EL (cell line): Measurements from ENCODE around the gene CEP350.

Experiments
- DNase-seq: peaks from one replicate; pipeline ENCODE4 v3.0.0-alpha.2; 2016

Gene CEP350

GRCh38 chr1:180070286-180070685, 115.7 kb downstream of the CEP350 start:
- no peak for DNase-seq

DNA sequence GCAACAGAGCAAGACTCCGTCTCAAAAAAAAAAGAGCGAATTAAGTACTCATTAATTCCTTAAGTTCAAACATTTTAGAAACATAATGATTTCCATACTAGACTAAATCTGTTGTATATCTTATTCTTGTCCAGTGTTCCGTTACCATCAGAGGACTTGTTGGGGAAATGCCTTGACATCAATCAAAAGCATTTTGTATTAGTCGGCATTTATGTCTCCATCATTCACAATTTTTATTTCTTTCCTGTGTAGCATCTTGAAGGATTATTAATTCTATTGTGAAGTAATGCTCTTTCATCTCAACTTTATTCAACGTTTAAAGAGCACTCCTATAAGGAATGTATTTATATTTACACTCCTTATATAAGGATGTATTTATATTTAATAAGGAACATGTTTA, 117.1 kb downstream of the CEP350 start:
- no peak for DNase-seq

DNA sequence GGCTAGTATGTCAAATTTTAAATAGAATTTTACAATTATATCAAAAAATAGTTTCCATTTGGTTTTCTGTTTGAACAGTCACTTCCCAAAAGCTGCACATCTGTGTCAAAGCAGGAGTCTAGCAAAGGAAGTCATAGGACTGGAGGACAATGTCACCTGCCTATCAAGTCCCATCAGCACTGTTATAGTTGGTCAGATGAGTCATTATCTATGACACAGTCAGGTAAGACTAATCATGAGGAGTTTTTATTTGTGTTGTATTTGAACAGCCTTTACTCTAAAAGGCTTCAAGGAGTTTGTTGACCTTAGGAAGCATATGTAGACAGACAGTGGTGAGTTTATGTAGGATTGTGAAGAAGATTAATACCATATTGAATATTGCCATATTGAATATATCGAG, 125.8 kb downstream of the CEP350 start:
- no peak for DNase-seq

DNA sequence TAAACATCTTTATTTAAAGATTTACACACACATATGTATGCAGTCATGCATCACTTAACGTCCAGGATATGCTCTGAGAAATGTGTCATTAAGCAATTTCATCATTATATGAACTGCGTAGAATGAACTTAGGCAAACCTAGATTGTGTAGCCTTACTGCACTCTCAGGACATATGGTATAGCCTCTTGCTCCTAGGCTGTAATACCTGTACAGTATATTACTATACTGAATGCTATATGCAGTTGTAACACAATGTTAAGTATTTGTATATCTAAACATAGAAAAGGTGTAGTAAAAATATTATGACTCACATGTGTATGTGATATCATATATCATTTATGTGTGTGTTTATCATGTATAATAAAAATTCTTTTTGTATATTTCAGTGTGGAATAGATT, 126.9 kb downstream of the CEP350 start:
- no peak for DNase-seq

DNA sequence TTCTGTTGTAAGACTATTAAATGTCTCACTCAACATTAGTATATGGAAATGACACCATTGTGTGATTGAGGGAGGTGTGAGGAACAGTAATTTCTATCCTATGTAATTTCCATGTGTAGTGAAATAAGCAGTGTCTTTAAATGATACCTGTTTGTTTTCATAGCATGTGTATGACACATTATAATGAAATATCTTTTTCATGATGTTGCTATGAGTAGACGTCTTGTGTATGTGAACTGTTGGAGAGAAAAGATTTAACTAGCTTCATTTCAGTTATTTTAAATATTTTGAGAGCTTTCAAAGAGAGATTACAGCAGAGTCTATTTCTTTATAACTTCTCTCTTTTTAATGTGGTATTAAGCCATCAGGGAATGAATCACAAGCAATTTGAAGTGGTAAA, 128.6 kb downstream of the CEP350 start:
- peak; percentile 6 for DNase-seq

DNA sequence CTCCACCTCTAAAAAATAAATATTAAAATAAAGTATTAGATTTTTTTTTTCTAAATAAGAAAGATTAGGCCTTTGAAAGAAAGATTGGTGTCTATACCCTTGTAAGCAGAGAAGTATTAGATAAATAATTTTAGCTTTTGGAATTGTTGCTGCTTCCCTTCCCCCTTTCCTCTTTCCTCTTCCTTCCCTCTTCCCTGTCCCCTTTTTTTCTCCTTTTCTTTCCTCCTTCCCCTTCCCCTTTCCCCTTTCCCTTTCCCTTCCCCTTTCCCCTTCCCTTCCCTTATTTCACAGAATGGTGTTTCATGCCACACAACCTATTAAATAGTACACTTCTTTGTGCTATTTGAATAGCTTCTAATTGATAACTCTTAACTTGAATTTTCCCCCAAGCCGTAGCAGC, 130.3 kb downstream of the CEP350 start:
- DNase-seq: no peak

GRCh38 chr1:180085331-180085730, 130.7 kb downstream of the CEP350 start:
- no peak for DNase-seq

DNA sequence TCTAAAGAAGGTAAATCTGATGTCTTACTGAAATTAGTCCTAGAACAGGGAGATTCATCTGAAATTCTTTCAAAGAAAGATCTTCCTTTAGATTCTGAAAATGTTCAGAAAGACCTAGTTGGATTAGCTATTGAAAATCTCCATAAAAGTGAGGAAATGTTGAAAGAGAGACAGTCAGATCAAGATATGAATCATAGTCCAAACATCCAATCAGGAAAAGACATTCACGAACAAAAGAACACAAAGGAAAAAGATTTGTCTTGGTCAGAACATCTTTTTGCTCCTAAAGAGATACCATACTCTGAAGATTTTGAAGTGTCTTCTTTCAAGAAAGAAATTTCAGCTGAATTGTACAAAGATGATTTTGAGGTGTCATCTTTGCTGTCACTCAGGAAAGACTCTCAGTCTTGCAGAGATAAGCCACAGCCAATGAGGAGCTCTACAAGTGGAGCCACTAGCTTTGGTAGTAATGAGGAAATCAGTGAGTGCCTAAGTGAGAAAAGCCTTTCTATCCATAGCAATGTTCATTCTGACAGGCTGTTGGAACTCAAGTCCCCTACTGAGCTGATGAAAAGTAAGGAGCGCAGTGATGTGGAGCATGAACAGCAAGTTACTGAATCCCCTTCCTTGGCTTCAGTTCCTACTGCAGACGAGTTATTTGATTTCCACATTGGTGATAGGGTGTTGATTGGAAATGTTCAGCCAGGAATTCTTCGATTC, 138.5 kb downstream of the CEP350 start:
- DNase-seq: no peak

GRCh38 chr1:180094705-180095295, 140.2 kb downstream of the CEP350 start:
- no peak for DNase-seq

DNA sequence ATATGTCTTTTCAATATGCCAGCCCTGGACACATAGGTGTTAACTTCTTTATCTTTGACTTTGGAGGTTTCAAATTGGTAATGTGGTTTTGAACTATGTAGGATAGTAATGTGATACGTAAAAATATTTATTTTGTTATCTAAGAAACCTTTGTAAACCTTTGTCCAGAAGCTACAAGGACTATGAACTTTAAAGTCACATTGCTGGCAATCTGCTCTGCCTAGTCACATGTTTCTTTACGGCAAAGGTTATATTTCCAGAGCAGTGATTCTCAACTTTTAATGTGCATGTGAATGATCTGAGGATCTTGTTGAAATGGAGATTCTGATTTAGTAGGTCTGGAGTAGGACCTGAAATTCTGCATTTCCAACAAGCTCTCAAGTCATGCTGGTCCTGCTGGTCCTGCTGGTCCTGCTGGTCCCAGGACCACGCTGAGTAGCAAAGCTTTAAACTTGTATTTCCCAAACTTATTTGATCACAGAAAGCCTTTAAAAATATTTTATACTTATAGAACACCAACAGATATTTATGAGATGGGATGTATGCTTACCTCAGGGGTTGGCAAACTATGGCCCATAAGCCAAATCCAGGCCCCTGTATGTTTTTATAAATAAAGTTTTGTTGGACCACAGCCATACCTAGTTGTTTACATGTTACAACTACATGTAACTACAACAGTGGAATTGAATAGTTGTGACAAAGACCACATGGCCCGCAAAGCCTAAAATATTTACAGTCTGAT, 142.1 kb downstream of the CEP350 start:
- DNase-seq: no peak

DNA sequence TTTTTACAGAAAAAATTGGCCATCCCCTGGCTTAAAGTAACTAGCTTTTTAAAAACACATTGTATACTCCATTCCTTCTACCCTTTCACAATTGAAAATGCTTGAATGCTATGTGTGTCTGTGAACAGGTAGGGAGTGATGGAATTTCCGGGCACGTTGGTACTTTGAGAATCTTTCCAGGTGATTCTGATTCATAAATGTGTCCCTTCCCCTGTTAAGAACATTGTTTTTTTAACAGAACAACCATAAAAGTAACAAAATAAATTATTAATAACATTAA, 142.7 kb downstream of the CEP350 start:
- no peak for DNase-seq

DNA sequence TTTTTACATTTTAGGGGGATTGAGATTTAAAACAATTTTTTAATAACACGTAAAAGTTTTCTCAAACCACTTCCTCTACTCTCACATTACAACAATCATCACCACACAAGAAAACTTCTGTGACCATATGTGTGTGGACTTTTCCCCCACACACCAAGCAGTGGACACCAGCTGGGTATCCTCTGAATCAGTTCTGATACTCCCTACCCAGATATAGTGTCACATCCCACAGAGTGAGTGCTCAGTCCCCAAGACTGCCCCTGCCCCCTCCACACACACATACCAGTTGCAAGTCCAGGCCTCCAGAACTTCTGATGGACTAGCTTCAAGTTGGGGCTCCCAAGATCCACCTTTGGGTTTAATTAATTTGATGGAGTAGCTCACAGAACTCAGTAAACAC, 146.8 kb downstream of the CEP350 start:
- DNase-seq: no peak

- no peak for DNase-seq
Measured at GRCh38 chr1:180103819-180104218, 149.2 kb downstream of the CEP350 start.

- DNase-seq: no peak
Measured at GRCh38 chr1:180112091-180112490, 157.5 kb downstream of the CEP350 start.

- DNase-seq: no peak
Measured at GRCh38 chr1:180112984-180113647, 158.5 kb downstream of the CEP350 start.

- no peak for DNase-seq
Measured at GRCh38 chr1:180114396-180114945, 159.9 kb downstream of the CEP350 start.

GRCh38 chr1:180116964-180117763, 162.6 kb downstream of the CEP350 start:
- DNase-seq: no peak

DNA sequence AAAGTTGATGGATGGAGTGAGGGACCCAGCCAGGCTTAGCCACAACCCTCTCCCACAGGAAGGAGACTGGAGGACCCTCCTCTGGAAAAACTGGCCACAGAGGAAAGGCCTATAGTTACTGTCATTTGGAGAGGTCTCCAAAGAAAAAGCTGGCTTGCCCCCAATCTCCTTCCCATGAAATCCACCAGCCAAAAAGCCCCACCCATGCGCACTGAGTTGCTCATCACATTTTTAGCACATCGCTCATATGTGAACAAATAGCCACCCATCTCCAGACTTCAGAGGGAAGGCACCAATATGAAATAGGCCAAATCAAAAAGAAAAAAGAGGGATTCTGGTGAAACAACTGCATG, 163.1 kb downstream of the CEP350 start:
- peak; percentile 89 for DNase-seq

DNA sequence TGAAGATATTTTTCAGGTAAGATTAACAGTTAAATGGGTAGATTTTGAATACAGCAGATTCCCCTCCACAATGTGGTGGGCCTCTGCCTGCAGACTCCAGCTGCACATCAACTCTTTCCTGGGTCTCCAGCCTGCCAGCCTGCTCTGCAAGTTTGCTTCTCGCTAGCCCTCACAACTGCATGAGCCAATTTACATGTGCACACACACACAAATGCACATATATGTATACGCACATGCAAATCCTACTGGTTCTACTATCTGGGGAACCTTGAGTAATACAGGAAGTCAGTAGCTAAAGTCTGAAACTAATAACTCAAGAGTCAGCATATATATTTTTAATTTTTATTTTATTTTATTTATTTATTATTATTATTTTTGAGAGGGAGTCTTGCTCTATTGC, 165.2 kb downstream of the CEP350 start:
- DNase-seq: no peak

GRCh38 chr1:180123463-180123936, 168.9 kb downstream of the CEP350 start:
- DNase-seq: no peak

DNA sequence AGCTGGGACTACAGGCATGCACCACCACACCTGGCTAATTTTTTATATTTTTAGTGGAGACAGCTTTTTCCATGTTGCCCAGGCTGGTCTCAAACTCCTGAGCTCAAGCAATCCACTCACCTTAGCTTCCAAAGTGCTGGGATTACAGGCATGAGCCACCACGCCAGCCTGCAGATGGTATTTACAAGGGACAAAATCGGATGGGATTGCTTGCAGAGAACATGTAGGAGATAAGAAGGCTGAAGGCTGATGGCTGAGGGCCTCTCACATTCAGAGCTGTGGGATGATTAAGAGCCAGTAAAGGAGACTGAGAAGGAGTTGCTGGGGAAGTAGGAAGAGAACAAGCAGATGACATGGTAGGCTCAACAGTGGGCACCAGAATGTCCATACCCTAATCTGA, 176.0 kb downstream of the CEP350 start:
- DNase-seq: no peak

DNA sequence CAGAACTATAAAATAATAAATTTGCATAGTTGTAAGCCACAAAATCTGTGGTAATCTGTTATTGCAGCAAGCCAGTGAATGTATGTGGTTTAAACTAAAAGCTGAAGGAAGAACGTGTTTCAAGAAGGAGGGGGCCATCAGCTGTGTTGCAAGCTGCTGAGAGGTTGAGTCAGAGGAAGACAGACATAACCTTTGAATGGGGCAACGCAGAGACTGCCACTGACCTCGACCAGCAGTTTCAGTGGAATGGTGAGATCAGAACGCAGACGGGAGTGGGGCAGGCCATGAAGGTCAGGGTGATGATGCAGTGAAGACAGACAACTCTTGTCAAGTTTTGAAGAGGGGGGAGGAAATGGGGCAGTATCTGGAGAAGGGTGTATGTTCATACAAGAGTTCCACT, 176.9 kb downstream of the CEP350 start:
- DNase-seq: peak; percentile 94

DNA sequence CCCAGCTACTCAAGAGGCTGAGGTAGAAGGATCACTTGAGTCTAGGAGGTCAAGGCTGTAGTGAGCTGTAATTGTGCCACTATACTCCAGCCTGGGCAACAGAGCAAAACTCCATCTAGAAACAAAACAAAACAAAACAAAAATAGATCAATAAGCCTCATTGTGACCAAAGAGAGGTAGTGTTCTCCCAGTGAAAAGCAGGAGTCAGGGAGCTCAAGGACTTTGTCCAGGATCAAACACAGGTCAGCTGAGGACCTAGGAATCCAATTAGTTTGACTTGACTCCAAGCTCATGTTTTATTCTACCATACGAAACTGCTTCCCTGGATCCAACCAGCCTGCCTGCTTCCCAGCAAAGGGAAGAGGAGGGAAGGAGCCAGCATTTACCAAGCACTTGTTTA, 178.6 kb downstream of the CEP350 start:
- DNase-seq: no peak
